ENCODE measurements around the gene CCNYL1.
"Not testable (repeated sequence)": the region's sequence is repeated elsewhere in the genome, so short reads cannot be mapped to it uniquely, and the experiment has no call there.

The CCNYL1 gene

DNA sequence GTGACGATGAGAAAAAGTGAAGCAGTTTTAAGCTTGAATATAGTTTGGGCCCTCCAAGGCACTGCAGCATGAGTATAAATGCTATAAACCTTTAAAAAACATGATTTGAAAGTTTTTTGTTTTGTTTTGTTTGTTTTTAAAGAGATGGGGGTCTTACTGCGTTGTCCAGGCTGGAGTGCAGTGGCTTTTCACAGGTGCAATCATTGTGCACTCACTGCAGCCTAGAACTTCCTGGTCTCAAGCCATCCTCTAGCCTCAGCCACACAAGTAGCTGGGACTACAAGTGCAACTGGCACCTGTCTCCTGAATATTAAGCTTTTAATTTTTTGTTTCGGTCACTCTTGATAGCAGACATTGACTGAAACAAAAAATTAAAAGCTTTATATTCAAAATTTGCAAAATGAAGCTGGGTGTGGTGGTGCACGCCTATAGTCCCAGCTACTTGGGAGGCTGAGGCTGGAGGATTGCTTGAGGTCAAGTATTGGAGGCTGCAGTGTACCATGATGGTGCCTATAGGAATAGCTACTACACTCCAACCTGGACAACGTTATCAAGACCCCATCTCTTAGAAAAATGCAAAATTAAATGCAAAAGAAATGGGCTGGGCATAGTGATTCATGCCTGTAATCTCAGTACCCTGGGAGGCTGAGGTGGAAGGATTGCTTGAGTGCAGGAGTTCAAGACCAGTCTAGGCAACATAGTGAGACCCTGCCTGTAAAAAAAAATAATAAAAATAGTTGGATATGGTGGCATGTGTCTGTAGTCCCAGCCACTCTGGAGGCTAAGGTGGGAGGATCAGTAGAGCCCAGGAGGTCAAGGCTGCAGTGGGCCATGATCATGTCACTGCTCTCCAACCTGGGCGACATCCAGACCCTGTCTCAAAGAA, 43.3 kb downstream of the CCNYL1 start:
- TF ChIP-seq, protein P1, sequence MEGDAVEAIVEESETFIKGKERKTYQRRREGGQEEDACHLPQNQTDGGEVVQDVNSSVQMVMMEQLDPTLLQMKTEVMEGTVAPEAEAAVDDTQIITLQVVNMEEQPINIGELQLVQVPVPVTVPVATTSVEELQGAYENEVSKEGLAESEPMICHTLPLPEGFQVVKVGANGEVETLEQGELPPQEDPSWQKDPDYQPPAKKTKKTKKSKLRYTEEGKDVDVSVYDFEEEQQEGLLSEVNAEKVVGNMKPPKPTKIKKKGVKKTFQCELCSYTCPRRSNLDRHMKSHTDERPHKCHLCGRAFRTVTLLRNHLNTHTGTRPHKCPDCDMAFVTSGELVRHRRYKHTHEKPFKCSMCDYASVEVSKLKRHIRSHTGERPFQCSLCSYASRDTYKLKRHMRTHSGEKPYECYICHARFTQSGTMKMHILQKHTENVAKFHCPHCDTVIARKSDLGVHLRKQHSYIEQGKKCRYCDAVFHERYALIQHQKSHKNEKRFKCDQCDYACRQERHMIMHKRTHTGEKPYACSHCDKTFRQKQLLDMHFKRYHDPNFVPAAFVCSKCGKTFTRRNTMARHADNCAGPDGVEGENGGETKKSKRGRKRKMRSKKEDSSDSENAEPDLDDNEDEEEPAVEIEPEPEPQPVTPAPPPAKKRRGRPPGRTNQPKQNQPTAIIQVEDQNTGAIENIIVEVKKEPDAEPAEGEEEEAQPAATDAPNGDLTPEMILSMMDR (conservative IDR thresholded peaks at IDR 0.05) = no peak
- no peak overlapping the region for H3K27ac ChIP-seq

DNA sequence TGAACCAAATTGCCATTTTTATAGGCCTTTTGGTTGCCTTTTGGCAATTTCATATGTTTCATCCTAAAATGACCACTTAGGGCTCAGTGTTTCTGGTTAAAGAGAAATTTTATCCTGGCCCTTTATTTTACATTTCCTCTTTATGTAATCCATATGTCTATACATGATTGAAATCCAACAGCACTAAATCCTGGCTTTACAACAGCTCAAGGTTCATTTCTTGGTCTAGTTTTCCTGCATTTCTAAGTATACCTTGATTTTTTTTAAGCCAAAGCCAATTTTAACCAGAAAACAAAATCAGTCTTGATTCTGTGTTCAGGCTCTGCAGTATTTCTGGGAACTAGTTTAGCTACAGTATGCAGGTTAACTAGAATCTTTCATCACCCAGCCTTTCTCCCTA, 46.6 kb downstream of the CCNYL1 start:
- no peak overlapping the region for H3K27ac ChIP-seq
- TF ChIP-seq, protein P1 (conservative IDR thresholded peaks at IDR 0.05) = no peak

DNA sequence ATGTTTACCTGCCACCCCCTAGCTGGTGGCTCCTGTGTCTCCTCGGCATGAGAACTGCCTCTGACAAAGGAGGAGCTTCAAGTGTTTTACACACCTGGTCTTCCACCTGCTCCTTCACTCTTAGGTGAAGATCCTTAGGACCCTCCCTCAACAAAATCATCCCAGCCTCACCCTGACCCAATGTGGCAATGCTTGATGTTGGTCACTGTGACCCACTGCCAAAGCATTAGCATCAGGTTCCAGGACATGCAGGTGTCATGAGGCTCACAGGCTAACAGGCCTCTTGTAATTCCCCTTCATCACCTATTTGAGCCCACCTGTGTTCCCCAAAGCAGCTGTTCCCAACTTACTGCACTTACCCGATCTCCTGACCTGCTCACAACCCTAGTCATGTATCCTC, 48.5 kb downstream of the CCNYL1 start:
- TF ChIP-seq, protein P1 (conservative IDR thresholded peaks at IDR 0.05) = no peak
- H3K27ac ChIP-seq = no peak overlapping the region

DNA sequence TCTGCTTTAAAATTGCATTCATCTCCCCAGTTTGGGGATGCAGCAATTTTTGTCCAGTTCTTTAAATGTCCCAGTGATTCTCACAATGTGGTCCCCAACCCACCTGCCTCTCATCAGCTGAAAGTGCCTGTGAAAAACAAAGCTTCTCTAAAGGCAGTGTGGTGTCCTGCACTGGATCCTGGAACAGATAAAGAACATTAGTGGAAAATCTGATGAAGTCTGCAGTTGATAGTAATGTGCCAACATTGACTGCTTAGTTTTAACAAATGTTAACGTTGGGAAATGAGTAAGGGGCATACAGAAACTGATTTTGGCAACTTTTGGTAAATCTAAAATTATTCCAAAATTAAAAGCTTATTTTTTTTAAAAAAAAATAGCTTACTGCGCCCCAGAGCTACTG, 49.0 kb downstream of the CCNYL1 start:
- H3K27ac ChIP-seq = no peak overlapping the region
- TF ChIP-seq, protein P1 (conservative IDR thresholded peaks at IDR 0.05) = no peak

DNA sequence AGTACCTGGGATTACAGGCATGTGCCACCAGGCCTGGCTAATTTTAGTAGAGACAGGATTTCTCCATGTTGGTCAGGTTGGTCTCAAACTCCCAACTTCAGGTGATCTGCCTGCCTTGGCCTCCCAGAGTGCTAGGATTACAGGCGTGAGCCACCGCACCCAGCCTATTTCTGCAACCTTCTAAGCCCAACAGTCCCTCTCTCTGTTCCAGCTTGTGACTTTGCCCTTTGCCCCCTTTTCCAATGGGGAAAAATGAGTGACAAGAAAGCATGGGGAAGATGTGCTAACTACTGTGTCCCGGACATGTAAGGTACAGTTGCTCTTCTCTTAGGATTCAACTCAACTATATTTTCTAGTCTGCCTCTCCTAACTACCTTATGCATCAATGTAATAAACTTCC, 50.0 kb downstream of the CCNYL1 start:
- not testable (repeated sequence) for H3K27ac ChIP-seq

DNA sequence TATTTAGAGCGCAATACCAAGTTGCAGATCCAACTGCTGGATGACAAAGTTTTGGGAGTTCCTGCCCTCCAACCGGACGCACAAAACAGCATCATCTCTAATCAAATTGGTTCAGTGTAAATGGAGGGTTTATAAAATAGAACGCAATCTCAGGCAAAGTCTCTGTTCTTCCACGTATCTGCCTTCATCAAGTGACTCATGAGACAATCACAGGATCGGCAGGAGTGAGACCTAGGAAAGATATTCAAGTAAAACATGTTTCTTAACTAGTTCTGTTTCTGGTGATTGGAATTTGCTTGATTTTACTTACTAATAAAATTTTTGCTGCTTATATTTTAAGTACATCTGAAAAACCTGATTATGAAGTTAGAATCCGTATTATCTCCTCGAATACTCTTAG, 50.7 kb downstream of the CCNYL1 start:
- H3K27ac ChIP-seq = no peak overlapping the region
- TF ChIP-seq, protein P1 (conservative IDR thresholded peaks at IDR 0.05) = no peak

DNA sequence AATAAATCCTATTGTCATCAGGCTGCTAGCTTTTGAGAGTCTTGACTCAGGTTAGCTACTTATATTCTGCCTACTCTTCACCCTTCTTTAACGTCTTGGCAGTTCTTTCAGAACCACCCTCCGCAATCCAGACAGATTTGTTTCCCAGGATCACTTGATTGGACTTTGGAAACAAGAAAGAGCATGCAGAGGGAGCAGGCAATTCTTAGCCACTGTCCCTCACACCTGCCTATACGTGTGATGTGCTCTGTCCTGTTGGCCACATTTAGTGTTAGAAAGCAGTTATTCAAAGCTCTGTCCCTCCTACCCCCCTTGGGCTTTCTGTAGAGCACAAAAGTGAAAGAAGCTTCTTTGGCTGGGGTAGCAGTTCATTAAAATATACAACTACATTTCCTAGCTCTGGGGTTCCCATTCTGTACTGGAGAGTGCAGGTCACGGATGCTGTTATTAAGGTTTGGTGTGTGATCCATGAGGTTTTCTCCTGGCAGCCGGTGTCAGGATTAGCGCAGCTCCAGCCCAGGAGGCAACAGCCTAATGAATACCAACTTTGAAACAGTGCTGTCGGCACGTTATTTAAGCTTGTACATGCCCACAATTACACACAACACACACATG, 52.0 kb downstream of the CCNYL1 start:
- TF ChIP-seq, protein P1 (conservative IDR thresholded peaks at IDR 0.05) = no peak
- no peak overlapping the region for H3K27ac ChIP-seq

DNA sequence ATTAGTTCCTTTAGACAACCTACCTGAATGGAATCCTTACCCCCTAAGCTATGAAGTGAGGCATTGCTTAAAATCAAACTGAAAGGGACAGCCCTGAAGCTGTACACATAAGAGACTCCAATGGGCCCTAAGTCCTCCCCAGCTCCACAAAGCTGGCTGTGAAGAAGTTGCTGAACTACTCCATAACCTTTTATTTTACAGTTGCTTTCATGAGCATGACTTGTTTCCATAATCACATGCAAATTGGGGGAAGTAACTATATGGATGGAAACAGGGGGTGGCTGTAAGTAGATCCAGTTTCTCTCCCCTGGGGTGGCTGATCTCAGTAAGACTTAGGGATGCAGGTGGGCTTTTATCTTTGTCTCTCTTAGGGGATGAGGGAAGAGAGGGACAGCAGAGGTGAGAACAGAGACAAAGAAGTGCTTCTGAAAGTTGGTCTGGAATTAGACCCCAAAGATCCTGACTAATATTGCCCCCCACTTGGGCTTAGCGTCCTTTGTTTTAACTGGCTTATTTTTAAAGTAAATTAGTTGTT, 52.7 kb downstream of the CCNYL1 start:
- TF ChIP-seq, protein P1 (conservative IDR thresholded peaks at IDR 0.05) = no peak
- no peak overlapping the region for H3K27ac ChIP-seq
